Measurements from ENCODE around the gene EFEMP2.

DNA sequence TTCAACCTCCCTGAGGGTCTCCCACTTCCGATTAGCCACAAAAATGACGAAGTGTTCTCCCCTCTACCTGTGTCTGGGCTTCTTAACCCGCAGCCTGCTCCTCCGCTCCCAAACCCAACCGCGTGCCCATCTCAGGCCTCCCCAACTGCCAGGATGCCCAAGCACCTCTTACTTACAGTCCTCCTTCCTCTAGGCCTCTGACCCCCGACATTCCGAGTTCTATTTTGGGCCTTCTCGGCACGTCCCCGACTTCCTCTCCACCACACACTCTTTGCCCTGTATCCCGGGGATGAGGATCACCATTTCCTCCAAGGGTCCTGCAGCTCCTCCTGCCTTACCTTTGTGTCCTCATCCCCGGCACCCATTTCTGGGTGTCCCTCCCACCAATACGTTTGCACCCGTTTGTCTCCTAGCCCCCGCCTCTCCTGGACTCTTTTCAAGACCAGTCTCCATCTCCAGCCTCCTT lies 12.8 kb downstream of the EFEMP2 start:
- TF ChIP-seq, protein P1, sequence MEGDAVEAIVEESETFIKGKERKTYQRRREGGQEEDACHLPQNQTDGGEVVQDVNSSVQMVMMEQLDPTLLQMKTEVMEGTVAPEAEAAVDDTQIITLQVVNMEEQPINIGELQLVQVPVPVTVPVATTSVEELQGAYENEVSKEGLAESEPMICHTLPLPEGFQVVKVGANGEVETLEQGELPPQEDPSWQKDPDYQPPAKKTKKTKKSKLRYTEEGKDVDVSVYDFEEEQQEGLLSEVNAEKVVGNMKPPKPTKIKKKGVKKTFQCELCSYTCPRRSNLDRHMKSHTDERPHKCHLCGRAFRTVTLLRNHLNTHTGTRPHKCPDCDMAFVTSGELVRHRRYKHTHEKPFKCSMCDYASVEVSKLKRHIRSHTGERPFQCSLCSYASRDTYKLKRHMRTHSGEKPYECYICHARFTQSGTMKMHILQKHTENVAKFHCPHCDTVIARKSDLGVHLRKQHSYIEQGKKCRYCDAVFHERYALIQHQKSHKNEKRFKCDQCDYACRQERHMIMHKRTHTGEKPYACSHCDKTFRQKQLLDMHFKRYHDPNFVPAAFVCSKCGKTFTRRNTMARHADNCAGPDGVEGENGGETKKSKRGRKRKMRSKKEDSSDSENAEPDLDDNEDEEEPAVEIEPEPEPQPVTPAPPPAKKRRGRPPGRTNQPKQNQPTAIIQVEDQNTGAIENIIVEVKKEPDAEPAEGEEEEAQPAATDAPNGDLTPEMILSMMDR (IDR thresholded peaks at IDR 0.05) = no peak
- TF ChIP-seq POLR2AphosphoS5 (IDR thresholded peaks at IDR 0.05) = no peak
